GM21786 (cell line): ENCODE measurements around the gene IL17RA.
A peak's percentile ranks its signal among the peaks of the same experiment; 100 is the strongest.

ENCODE experiments used
- ATAC-seq: cut with Tn5 transposase; IDR thresholded peaks from one replicate; pipeline ENCODE4 v1.9.1; 2021; ENCODE audit not compliant: unreplicated experiment

IL17RA gene

GRCh38 chr22:17079572-17079971 is 5.2 kb upstream of the IL17RA start:
- ATAC-seq: no peak

- no peak for ATAC-seq
Measured at GRCh38 chr22:17083255-17083654, 1.5 kb upstream of the IL17RA start.

- no peak for ATAC-seq
Measured at GRCh38 chr22:17083811-17084441, 874 bp upstream of the IL17RA start.

- peak; percentile 9 for ATAC-seq
Measured at GRCh38 chr22:17085277-17086181, 729 bp downstream of the IL17RA start.

- ATAC-seq: no peak
Measured at GRCh38 chr22:17086296-17086695, 1.5 kb downstream of the IL17RA start.

- ATAC-seq: no peak
Measured at GRCh38 chr22:17086788-17087497, 2.1 kb downstream of the IL17RA start.

GRCh38 chr22:17087498-17088131 is 2.8 kb downstream of the IL17RA start:
- ATAC-seq: no peak

GRCh38 chr22:17090550-17090949 is 5.8 kb downstream of the IL17RA start:
- no peak for ATAC-seq

GRCh38 chr22:17091851-17092250 is 7.1 kb downstream of the IL17RA start:
- no peak for ATAC-seq

GRCh38 chr22:17093081-17093480 is 8.3 kb downstream of the IL17RA start:
- no peak for ATAC-seq

- ATAC-seq: no peak
Measured at GRCh38 chr22:17095538-17095937, 10.7 kb downstream of the IL17RA start.

GRCh38 chr22:17096071-17096470 is 11.3 kb downstream of the IL17RA start:
- no peak for ATAC-seq

- no peak for ATAC-seq
Measured at GRCh38 chr22:17097062-17097461, 12.3 kb downstream of the IL17RA start.

- no peak for ATAC-seq
Measured at GRCh38 chr22:17097701-17098100, 12.9 kb downstream of the IL17RA start.

- no peak for ATAC-seq
Measured at GRCh38 chr22:17098379-17098819, 13.6 kb downstream of the IL17RA start.

GRCh38 chr22:17100621-17101020 is 15.8 kb downstream of the IL17RA start:
- no peak for ATAC-seq

GRCh38 chr22:17101475-17102296 is 16.9 kb downstream of the IL17RA start:
- ATAC-seq: no peak

GRCh38 chr22:17102297-17102667 is 17.5 kb downstream of the IL17RA start:
- ATAC-seq: no peak

- no peak for ATAC-seq
Measured at GRCh38 chr22:17103351-17103750, 18.6 kb downstream of the IL17RA start.

GRCh38 chr22:17104336-17104935 is 19.6 kb downstream of the IL17RA start:
- ATAC-seq: no peak
